Measurements from ENCODE around the gene NHSL2.

- no peak for TF ChIP-seq CTCF (conservative IDR thresholded peaks at IDR 0.05 in 1 of 2, IDR thresholded peaks at IDR 0.05 in 1 of 2; ENCODE audit: extremely low read depth in 1 of 2, insufficient read depth in 1 of 2, low read depth in 1 of 2, low read length in 2 of 2)
- no peak for TF ChIP-seq EZH2 (IDR thresholded peaks at IDR 0.05; ENCODE audit: borderline replicate concordance, low read length)
Measured at GRCh38 chrX:72026341-72027023, 115.8 kb downstream of the NHSL2 start.
